Epithelial cell of esophagus (primary cell): ENCODE measurements around the gene SMIM10L2A.

Source experiments
- DNase-seq: peaks from one replicate; pipeline ENCODE4 v3.0.0; 2010; ENCODE audit warnings: low read depth
- H3K4me3 ChIP-seq: 2 replicates; pipeline ENCODE4 v1.5.1; 2011; ENCODE audit warnings: mild to moderate bottlenecking, low read length, control low read depth
- TF ChIP-seq, protein P1 (sequence below): IDR thresholded peaks from 2 replicates; pipeline ENCODE4 v1.5.1; 2011; ENCODE audit warnings: low read depth, mild to moderate bottlenecking, low read length, control low read depth, inconsistent platforms; ENCODE audit not compliant: insufficient read depth; ENCODE audit errors: missing control alignments

Gene SMIM10L2A

DNA sequence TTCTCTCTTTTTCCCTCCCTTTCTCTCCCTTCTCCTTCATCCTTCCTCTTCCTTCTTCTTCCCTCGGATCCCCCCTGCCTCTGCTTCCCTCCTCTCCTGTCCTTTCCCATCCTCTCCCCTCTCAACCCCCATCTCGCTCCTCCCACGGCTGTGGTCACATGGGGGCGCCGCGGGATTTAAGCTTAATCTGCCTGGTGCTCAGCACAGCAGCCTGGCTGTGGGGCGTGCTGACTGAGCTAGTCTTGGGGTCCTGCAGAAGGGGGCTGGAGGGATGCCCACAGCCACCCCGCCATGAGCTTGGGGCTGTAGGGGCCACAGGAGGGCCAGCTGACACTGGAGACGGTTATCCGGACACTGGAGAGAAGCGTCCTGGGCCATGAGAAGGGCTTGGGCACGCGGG lies 10.7 kb downstream of the SMIM10L2A start:
- DNase-seq, result no peak
- no peak overlapping the region for H3K4me3 ChIP-seq
- TF ChIP-seq, protein P1, sequence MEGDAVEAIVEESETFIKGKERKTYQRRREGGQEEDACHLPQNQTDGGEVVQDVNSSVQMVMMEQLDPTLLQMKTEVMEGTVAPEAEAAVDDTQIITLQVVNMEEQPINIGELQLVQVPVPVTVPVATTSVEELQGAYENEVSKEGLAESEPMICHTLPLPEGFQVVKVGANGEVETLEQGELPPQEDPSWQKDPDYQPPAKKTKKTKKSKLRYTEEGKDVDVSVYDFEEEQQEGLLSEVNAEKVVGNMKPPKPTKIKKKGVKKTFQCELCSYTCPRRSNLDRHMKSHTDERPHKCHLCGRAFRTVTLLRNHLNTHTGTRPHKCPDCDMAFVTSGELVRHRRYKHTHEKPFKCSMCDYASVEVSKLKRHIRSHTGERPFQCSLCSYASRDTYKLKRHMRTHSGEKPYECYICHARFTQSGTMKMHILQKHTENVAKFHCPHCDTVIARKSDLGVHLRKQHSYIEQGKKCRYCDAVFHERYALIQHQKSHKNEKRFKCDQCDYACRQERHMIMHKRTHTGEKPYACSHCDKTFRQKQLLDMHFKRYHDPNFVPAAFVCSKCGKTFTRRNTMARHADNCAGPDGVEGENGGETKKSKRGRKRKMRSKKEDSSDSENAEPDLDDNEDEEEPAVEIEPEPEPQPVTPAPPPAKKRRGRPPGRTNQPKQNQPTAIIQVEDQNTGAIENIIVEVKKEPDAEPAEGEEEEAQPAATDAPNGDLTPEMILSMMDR, result no peak

DNA sequence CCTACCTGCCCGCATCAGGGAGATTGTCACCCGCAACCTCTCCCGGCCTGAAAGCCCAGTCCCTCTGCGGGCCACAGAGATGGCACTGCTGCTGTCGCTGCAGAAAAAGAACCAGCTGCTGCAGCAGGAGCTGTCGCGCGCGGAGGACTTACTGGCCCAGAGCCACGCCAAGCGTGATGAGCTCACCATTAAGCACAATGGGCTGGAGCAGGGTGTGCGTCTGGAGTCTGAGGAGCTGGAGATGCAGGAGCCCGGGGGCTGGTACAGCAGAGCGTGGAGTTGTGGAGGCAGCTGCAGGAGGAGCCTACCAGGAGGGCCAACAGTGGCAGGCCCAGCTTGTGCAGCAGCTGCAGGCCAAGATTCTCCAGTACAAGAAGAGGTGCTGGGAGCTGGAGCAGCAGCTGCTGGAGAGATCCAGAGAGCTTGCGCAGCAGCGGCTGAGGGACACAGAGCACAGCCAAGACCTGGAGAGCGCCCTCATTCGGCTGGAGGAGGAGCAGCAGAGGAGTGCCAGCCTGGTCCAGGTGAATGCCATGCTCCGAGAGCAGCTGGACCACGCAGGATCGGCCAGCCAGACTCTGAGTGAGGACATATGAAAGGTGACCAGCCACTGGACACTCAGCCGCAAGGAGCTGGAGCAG lies 11.3 kb downstream of the SMIM10L2A start:
- TF ChIP-seq, protein P1, result no peak
- H3K4me3 ChIP-seq, result no peak overlapping the region

DNA sequence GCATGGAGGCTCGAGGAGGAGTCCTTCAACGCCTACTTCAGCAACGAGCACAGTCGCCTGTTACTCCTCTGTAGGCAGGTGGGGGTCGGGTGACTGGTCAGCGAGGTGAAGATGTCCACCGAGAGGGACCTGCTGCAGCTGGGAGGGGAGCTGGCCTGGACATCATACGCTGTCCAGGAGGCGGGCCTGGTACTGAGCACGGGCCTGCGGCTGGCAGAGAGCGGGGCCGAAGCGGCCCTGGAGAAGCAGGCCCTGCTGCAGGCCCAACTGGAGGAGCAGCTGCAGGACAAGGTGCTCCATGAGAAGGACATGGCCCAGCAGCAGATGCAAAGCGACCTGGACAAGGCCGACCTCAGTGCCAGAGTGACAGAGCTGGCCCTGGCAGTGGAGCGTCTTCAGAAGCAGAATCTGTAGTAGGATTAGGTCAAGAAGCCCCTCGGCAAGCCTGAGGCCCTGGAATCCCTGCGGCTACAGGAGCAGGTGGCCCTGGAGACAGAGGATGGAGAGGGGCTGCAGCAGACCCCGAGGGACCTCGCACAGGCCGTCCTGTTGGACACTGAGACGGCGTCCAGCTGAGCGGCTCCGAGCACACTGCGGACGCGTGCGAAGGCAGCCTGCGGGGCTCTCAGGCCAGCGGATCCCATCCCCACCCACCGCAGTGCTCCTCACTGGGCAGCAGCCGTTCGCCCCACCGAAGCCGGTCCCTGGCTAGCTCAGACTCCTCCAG lies 11.9 kb downstream of the SMIM10L2A start:
- no peak overlapping the region for H3K4me3 ChIP-seq
- no peak for DNase-seq

More for the DNA sequence above, 11.3 kb downstream of the SMIM10L2A start:
- no peak for DNase-seq

DNA sequence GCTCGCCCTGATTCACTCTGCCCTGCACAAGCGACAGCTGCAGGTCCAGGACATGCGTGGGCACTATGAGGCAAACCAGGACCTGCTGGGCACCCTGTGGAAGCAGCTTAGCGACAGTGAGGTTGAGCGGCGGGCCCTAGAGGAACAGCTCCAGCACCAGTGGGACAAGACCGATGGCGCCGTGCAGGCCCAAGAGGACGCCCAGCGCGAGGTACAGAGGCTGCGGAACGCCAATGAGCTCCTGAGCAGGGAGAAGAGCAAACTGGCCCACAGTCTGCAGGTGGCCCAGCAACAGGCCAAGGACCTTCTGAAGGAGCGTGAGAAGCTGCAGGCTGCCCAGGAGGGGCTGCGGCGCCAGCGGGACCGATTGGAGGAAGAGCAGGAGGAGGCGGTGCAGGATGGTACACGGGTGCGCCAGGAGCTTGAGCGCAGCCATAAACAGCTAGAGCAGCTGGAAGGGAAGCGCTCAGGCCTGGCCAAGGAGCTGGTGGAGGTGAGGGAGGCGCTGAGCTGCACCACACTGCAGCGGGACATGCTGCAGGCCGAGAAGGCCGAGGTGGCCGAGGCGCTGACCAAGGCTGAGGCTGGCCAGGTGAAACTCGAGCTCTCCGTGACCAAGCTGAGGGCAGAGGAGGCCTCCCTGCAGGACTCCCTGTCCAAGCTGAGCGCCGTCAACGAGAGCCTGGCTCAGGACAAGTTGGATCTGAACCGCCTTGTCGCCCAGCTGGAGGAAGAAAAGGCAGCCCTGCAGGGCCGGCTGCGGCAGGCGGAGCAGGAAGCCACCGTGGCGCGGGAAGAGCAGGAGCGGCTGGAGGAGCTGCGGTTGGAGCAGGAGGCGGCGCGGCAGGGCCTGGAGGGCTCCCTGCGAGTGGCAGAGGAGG lies 12.8 kb downstream of the SMIM10L2A start:
- TF ChIP-seq, protein P1, result no peak
- H3K4me3 ChIP-seq, result no peak overlapping the region
- DNase-seq, result no peak

More for the DNA sequence above, 11.9 kb downstream of the SMIM10L2A start:
- TF ChIP-seq, protein P1, result no peak

DNA sequence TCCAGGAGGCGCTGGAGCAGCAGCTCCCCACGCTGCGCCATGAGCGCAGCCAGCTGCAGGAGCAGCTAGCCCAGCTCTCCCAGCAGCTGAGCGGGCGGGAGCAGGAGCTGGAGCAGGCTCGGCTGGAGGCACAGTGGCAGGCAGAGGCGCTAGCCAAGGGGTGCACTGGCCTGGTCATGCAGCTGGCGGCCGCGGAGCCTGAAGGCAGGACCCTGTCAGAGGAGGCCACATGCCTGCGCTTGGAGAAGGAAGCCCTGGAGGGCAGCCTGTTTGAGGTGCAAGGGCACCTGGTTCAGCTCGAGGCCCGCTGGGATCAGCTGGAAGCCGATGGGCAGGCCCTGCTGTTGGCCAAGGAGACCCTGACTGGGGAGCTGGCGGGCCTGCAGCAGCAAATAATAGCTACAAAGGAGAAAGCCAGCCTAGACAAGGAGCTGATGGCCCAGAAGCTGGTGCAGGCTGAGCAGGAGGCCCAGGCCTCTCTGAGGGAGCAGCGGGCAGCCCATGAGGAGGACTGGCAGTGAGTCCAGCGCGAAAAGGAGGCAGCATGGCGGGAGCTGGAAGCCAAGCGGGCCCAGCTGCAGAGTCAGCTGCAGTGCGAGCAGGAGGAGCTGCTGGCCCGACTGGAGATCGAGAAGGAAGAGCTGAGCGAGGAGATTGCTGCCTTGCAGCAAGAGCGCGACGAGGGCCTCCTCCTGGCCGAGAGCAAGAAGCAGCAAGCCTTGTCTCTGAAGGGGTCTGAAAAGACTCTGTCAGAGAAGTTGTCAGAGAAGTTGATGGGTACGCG lies 13.6 kb downstream of the SMIM10L2A start:
- TF ChIP-seq, protein P1, result no peak
- no peak for DNase-seq
- H3K4me3 ChIP-seq, result no peak overlapping the region

DNA sequence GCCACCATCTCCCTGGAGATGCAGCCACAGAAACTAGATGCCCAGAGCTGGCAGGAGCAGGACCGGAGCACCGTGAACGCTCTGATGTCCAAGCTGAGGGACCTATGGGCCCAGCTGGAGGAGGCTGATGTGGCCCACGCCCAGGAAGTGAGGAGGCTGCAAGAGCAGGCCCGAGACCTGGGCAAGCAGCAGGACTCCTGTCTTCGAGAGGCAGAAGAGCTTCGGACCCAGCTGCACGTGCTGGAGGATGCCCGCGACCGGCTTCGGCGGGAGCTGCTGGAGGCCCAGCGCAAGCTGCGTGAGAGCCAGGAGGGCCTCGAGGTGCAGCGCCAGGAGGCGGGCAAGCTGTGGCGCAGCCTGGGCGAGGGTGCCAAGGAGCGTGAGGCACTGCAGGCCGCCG lies 14.2 kb downstream of the SMIM10L2A start:
- no peak overlapping the region for H3K4me3 ChIP-seq
- TF ChIP-seq, protein P1, result no peak
- no peak for DNase-seq
